Erythroblast (primary cell): ENCODE results near the gene HNRNPH2.

Experiments
- DNase-seq, 2 experiments: peaks; one replicate each; lab custom pipeline; 2025; lab: John Stamatoyannopoulos, UW
- GATA1 ChIP-seq: IDR thresholded peaks from 2 replicates; pipeline ENCODE4 v1.6.1; 2011; ENCODE audit warnings: low read depth, mild to moderate bottlenecking, control low read depth, low read length, moderate library complexity
- POLR2A ChIP-seq: IDR thresholded peaks from 2 replicates; pipeline ENCODE4 v1.6.1; 2011; ENCODE audit warnings: mild to moderate bottlenecking, low read length

HNRNPH2 gene

DNA sequence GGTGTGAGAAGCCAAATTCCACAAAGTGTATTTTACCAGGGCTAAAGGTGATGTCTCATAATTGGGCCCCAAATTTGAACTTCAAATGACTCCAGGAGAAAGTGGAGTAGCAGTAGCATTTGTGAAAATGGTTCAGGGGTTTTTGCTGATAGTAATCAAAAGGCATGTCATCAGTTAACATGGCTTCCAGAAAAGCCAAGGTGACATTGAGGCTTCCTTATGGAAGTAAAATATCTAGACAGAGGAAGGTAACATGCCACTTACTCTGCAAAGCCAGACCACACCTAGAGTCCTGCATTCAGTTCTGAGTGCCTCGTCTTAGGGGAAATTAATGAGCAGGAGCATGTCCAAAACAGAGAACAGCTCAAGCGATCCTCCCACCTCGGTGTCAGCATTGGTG is 19.4 kb upstream of the HNRNPH2 start:
- TF ChIP-seq POLR2A (no peak), GATA1 (no peak)
- DNase-seq, result no peak

DNA sequence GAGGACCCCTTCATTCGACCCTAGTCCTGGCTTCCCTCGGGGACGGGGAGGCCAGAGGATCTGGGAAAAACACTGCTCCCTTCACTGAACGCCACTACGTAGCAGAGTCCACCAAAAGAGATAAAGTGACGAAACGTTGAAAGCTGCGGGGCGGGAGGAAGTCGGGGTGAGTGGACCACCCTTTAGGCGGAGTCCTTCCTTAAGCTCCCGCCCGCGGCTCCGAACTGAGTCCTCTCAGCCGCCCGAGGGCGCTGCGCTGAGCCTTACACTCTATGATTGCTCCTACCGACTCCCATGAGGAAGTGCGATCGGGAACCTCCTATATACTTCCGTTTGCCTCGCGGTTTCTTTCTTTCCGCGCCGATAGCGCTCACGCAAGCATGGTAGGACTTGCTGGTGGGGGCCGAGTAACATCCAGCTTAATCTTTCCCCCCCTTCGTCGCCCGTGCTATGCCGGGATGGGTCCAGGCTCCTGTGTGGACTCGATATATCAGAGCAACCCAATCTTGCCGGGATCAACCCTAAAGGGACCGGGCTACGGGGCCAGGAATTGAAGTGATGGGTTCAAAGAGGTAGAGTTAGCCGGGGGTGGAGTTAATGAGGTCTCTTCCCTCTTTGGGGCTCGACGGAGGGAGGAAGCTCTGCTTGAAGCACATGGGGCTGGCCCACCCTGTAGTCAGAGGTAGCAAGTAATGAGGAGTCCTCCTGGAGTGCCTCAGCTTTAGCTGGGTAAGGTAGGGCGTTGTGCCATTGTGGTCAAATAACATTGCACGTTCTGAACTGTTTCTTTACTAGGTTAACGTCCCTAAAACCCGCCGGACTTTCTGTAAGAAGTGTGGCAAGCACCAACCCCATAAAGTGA is 17.1 kb upstream of the HNRNPH2 start, which contains the start of gene RPL36A:
Gene RPL36A (plus strand): TSS at position 348 of the 862 bp plus-strand sequence. CDS start 33 bp downstream, at position 381.
- peak; percentile 99 for TF ChIP-seq POLR2A
- no peak for TF ChIP-seq GATA1
- DNase-seq, result peak; percentile 94 to 95

DNA sequence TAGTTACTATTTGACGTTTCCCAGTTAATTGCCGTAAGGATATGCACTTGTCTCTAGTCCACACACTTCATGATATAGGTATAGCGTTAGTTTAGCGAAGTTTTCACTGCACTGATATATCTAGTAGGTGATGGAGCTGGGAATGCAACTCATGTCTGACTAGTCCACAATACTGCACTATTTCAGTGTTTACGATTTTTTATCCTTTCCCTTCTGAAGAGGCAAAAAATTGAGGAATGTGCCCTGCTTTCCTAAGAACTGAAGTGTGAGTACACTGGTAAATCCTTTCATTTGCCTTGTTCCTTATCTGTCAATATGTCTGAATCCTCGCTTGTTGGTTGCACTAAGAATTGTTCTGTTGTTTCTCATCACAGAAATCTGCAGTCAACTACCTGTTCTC is 16.2 kb upstream of the HNRNPH2 start:
- no peak for TF ChIP-seq POLR2A
- TF ChIP-seq GATA1, result no peak
- no peak for DNase-seq

DNA sequence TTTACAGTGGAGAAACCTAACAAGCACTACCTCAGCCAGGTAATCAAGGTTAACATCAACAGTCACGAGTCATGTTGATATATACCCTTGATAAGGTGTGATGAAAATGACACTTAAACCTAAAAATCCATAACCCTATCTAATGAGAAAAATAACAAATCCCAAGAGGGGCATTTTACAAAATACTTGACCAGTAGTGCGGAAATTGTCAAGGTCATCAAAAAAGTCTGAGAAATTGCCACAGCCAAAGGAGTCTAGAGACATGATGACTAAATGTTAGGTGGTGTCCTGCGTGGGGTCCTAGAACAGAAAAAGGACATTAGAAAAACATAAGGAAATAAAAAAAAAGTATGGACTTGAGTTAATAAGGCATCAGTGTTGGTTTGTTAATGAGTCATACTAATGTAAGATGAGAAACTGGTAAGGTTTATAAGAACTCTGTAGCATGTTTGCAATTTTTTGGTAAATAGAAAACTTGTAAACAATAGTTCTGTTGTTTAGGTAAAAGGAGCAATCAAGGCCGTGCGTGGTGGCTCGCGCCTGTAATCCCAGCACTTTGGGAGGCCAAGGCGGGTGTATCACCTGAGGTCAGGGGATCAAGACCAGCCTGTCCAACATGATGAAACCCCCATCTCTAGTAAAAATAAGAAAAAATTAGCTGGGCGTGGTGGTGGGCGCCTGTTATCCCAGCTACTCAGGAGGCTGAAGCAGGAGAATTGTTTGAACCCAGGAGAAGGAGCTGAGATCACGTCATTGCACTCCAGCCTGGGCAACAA is 14.3 kb upstream of the HNRNPH2 start:
- TF ChIP-seq POLR2A (peak; percentile 22), GATA1 (no peak)
- DNase-seq, result no peak

DNA sequence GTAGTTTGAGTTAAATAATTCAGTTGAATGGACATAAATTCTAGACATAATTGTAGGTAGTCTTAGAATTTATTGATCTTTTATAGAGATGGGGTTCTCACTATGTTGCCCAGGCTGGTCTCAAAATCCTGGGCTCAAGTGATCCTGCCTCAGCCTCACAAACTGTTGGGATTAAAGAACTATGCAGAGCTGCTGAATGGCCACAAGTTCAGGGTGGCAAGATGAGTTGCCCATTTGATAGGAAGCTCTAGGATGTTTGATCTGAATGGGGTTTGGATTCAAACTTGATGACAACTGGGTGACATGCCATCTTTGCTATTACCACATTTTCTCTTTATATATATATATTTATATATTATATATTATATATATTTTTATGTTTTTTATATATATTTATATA is 13.7 kb upstream of the HNRNPH2 start:
- no peak for DNase-seq
- TF ChIP-seq POLR2A (no peak), GATA1 (no peak)

DNA sequence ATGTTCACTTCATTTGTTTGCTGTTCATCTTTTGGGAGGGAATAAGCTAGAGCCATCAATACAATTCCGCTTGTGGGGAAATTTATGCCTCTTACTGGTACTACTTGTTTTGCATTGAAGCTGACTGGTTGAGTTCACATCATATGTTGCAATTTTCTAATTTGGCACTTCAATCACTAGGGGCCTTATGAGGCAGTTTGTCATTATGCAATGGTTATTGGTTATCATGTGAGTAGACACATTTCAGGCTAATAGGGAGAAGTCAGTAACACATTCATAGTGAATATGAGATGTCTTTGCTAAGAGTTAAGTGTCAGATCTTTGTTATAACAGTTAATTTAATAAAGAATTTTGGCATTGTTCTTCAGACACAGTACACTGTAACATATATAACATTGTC is 12.2 kb upstream of the HNRNPH2 start:
- peak; percentile 18 for TF ChIP-seq POLR2A
- TF ChIP-seq GATA1, result no peak
- peak; percentile 40 to 45 for DNase-seq

DNA sequence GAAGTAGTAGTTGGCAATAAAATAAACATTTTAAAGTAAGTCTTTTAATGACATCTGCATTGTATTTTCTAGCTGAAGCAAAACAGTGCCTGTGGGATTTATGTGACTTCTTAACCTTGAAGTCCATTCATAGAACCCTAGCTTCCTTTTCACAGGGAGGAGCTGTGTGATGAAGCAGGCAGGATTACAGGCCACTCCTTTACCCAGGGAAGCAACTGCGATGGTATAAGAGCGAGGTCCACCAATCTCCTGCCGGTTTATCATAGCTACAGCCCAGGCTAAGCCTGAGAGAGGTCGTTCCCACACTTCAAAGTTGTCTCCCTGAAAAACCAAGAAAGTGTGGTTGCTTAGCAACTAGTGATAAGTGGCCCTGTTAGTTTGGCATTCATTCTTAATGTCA is 10.2 kb upstream of the HNRNPH2 start:
- no peak for TF ChIP-seq GATA1
- TF ChIP-seq POLR2A, result no peak
- no peak for DNase-seq

DNA sequence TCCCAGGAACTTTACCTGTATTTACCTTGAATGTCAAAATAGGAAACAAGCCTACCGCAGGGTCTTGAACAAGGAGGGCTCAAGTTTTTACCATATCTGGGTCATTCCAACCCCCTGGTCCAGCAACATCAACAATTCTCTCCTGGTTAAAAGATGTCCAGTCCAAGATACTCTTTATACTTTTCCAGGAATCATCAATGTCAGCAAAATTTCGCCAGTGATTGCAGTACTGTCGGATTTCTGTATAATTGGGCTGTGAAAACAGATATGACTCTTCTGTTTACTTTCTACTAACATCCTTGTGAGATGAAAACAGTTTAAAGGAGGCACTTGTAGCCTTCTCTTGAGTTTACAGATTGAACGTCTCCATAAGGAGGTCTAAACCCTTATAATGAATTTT is 9.3 kb upstream of the HNRNPH2 start:
- TF ChIP-seq POLR2A (no peak), GATA1 (no peak)

DNA sequence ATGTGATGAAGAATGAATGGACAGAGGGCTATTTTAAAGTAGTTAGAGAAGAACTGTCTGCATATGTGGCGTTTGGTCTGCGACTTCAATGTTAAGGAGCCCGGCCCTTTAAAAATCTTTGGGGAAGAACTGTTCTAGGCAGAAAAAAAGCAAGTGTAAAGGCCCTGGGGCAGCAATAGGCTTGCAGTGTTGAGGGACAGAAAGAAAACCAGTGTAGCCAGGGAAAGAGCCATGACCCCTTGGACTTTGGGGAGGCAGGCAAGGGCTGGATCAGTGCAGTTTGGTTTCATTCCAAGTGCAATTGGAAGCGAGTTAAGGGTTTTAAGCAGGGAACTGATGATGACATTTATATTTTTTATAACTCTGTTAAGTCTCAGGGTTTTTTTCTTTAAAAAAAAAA is 8.2 kb upstream of the HNRNPH2 start:
- DNase-seq, result no peak
- TF ChIP-seq POLR2A (no peak), GATA1 (no peak)

More for the DNA sequence above, 9.3 kb upstream of the HNRNPH2 start:
- DNase-seq, result no peak

DNA sequence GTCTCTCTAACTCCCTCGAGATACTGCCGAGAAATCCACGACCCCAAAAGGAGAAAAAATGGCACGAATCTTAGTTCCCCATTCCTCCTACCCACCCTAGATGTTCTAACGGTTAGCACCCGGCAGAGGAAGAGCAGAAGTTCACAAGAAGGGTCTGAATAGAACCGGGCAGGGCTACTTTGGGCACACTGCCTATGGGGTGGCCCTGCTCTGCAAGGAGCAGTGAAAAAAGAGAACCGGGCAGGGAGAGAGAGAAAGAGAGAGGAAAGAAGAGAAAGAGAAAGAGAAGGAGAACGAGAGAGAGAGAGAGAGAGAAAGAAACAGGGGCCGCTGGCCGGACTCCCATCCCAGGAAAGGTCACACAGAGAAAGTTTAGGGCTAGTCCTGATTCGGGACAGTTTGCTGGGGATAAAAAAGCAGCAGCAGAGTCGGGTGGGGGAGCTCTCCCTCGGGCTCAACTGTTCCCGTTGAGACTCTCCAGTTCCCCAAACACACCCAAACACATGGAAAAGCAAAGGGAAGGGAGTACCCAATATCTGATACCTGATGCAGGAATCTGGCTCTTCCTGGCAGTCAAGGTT is 765 bp upstream of the HNRNPH2 start:
- peak; percentile 38 to 66 for DNase-seq
- TF ChIP-seq POLR2A (no peak), GATA1 (no peak)

DNA sequence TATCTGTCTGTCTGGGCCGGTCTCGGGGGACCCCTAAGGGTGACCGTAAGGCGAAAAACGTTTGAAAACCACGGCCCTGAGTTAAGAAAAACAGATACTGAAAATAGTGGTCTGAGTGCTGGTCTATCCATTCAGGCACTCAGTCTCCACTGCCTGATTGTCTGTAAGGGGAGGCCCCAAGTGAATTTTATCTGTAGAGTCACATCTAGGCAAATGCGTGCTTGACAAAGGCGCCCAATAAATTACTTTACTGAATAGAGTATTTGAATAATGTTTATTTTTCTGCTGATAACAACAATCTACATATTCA is 465 bp downstream of the HNRNPH2 start:
- TF ChIP-seq GATA1 (no peak), POLR2A (no peak)
- DNase-seq, result peak in 1 of 2 experiments; percentile 87

DNA sequence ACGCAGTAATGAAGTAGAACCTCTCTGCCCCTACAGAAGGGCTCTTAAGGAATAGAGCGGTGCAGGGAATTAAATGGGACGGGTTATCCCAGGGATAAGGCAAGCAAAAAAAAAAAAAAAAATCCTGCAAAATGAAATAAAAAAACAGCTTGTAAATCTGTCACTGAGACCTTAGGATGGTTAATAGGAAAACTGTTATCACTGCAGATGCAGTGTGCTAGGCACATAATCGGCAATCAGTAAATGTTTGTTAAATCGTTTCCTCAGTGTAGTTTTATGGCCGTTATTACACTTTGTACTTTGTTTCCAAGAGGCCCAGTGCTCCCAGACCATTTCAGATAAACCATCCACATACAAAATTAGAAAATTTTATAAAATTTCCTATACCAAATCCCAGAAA is 1.0 kb downstream of the HNRNPH2 start:
- DNase-seq, result peak; percentile 22 to 47
- TF ChIP-seq GATA1 (no peak), POLR2A (no peak)

DNA sequence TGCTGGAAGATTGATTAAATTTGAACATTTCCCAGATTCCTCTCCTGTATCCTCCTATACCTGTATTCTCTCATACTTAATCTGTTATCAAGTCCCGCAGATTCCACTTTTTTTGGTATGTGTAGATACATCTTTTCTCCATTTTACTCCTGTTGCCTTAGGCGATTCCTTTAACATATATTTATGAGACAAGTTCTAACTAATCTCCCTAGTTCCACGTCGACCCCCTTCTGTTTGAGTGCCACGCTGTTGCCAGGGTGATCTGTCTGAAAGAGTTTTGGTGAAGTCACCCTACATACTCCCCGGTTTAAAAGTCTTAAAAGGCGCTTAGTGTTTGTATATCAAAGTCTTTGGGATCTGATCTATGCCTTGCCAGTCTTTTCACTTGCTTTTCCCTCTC is 2.4 kb downstream of the HNRNPH2 start:
- TF ChIP-seq POLR2A (no peak), GATA1 (no peak)
- DNase-seq, result no peak

DNA sequence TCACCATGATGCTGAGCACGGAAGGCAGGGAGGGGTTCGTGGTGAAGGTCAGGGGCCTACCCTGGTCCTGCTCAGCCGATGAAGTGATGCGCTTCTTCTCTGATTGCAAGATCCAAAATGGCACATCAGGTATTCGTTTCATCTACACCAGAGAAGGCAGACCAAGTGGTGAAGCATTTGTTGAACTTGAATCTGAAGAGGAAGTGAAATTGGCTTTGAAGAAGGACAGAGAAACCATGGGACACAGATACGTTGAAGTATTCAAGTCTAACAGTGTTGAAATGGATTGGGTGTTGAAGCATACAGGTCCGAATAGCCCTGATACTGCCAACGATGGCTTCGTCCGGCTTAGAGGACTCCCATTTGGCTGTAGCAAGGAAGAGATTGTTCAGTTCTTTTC is 4.0 kb downstream of the HNRNPH2 start:
- TF ChIP-seq GATA1 (no peak), POLR2A (no peak)
- DNase-seq, result no peak
